ENCODE data around the gene RBMY1E.
"Not testable (repeated sequence)": the region's sequence is repeated elsewhere in the genome, so short reads cannot be mapped to it uniquely, and the experiment has no call there.

RBMY1E gene

DNA sequence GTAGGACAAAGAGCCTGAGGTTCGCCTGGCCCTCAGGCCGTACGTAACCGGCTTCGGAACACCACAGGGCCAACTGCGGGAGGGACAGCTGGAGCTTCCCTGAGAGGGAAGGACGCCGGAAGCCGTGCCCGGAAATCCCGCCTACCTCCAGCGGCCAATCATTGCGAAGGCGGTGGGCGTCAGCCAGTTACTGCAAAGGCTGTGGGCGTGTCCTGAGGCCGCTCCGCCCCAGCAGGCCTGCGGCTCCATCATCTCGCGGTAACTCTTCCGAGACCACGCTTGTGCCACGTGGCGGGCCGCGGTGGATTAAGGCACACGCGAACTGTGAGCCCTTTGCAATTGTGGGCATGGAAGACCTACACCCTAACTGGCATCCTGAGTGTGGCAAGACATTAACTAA is at the start of gene RBMY1E:
TSS of gene RBMY1E (minus strand) at position 101 of the 400 bp plus-strand sequence. CDS start 1,978 bp downstream, outside the sequence.
- not testable (repeated sequence) for DNase-seq

GRCh38 chrY:21894426-21894825 is 23.4 kb downstream of the RBMY1E start, which contains the start of gene RBMY1D:
RBMY1D (minus strand) TSS chrY:21894526; CDS start chrY:21892513, 2,013 bp downstream.
- DNase-seq, result not testable (repeated sequence)

GRCh38 chrY:21869407-21870076 is 48.3 kb downstream of the RBMY1E start:
- DNase-seq, result not testable (repeated sequence)

Measured in NCI-H2107 (cell line).